Astrocyte (in vitro differentiated cells and primary cell): ENCODE measurements around the gene TMPRSS9. TPM values are rescaled to one million over a fixed set of nuclear protein-coding genes. Genes with fewer than 3 reads are reported as not detected.

Experiments
- DNase-seq: peaks from one replicate; pipeline ENCODE4 v3.0.0-alpha.2; 2010; ENCODE audit warnings: low read depth
- FAIRE-seq: peaks from 2 replicates; lab custom pipeline; 2011; peaks lifted over from hg19 to GRCh38; lab: Jason Lieb, UNC
- H2AFZ ChIP-seq: 2 replicates; pipeline ENCODE4 v1.6.0; 2012; ENCODE audit warnings: low read depth, low read length, inconsistent platforms
- H3K27ac ChIP-seq: 2 replicates; pipeline ENCODE4 v1.5.1; 2011; ENCODE audit warnings: low read depth, low read length, inconsistent platforms
- H3K27me3 ChIP-seq: 2 replicates; pipeline ENCODE4 v1.6.0; 2011; ENCODE audit warnings: low read length, inconsistent platforms; ENCODE audit not compliant: insufficient read depth
- H3K36me3 ChIP-seq: 2 replicates; pipeline ENCODE4 v1.5.1; 2011; ENCODE audit warnings: low read length, inconsistent platforms; ENCODE audit not compliant: insufficient read depth
- H3K4me1 ChIP-seq: 2 replicates; pipeline ENCODE4 v1.5.1; 2011; ENCODE audit warnings: low read length, inconsistent platforms; ENCODE audit not compliant: insufficient read depth
- H3K4me2 ChIP-seq: 2 replicates; pipeline ENCODE4 v1.6.0; 2012; ENCODE audit warnings: low read length, inconsistent platforms
- H3K4me3 ChIP-seq: 2 replicates; pipeline ENCODE4 v1.5.1; 2011; ENCODE audit warnings: low read depth, mild to moderate bottlenecking, low read length, inconsistent platforms; ENCODE audit not compliant: insufficient read depth
- H3K79me2 ChIP-seq: 2 replicates; pipeline ENCODE4 v1.6.0; 2012; ENCODE audit warnings: mild to moderate bottlenecking, low read length, inconsistent platforms; ENCODE audit not compliant: insufficient read depth
- H3K9ac ChIP-seq: 2 replicates; pipeline ENCODE4 v1.6.0; 2012; ENCODE audit warnings: mild to moderate bottlenecking, low read length, inconsistent platforms
- H3K9me3 ChIP-seq: 2 replicates; pipeline ENCODE4 v1.5.1; 2012; ENCODE audit warnings: low read depth, mild to moderate bottlenecking, low read length, inconsistent platforms; ENCODE audit not compliant: insufficient read depth
- H4K20me1 ChIP-seq: 2 replicates; pipeline ENCODE4 v1.6.0; 2012; ENCODE audit warnings: low read length, inconsistent platforms; ENCODE audit not compliant: insufficient read depth
- H3K27ac Mint-ChIP-seq: one replicate; pipeline ENCODE4 v1.8.0; 2021; ENCODE audit warnings: mild to moderate bottlenecking, mixed read lengths; ENCODE audit not compliant: unreplicated experiment
- H3K27me3 Mint-ChIP-seq: one replicate; pipeline ENCODE4 v1.8.0; 2021; ENCODE audit warnings: low read depth, mixed read lengths; ENCODE audit not compliant: unreplicated experiment
- H3K36me3 Mint-ChIP-seq: one replicate; pipeline ENCODE4 v1.8.0; 2021; ENCODE audit warnings: low read depth, mixed read lengths; ENCODE audit not compliant: unreplicated experiment
- H3K4me1 Mint-ChIP-seq: one replicate; pipeline ENCODE4 v1.8.0; 2021; ENCODE audit warnings: low read depth, mixed read lengths; ENCODE audit not compliant: unreplicated experiment
- H3K4me3 Mint-ChIP-seq: one replicate; pipeline ENCODE4 v1.8.0; 2021; ENCODE audit warnings: mild to moderate bottlenecking, moderate library complexity, mixed read lengths; ENCODE audit not compliant: unreplicated experiment
- H3K9me3 Mint-ChIP-seq: one replicate; pipeline ENCODE4 v1.8.0; 2021; ENCODE audit warnings: mild to moderate bottlenecking, mixed read lengths; ENCODE audit not compliant: unreplicated experiment
- CTCF ChIP-seq: IDR thresholded peaks from 2 replicates; pipeline ENCODE4 v1.5.1; 2011; ENCODE audit warnings: low read depth, mild to moderate bottlenecking, inconsistent platforms, low read length, moderate library complexity; ENCODE audit not compliant: insufficient read depth
- EZH2 ChIP-seq: IDR thresholded peaks from 2 replicates; pipeline ENCODE4 v1.6.1; 2012; ENCODE audit warnings: mild to moderate bottlenecking, low read length, inconsistent platforms; ENCODE audit not compliant: insufficient read depth
- total RNA-seq: library from RNA; stranded (reverse); gene quantifications from 2 replicates; pipeline ENCODE4 v1.2.1, GENCODE V29; 2021

The TMPRSS9 gene
- total RNA-seq, 1 donor from 2014 or later, result 0.16 TPM

- Mint-ChIP-seq H3K27me3 (peaks cover 19% of the 10 kb centered on the region), H3K4me1 (no peaks in the 10 kb centered on the region), H3K9me3 (peaks cover 3% of the 10 kb centered on the region), H3K4me3 (no peak overlapping the region), H3K27ac (no peak overlapping the region), H3K36me3 (peaks cover 3% of the 10 kb centered on the region)
- Histone ChIP-seq H3K9ac (no peak overlapping the region), H3K4me1 (peaks cover 6% of the 10 kb centered on the region), H2AFZ (no peak overlapping the region), H3K27ac (no peak overlapping the region), H3K36me3 (no peaks in the 10 kb centered on the region), H3K27me3 (no peaks in the 10 kb centered on the region), H3K9me3 (no peaks in the 10 kb centered on the region), H3K4me2 (no peak overlapping the region), H3K79me2 (no peaks in the 10 kb centered on the region), H4K20me1 (no peaks in the 10 kb centered on the region), H3K4me3 (no peak overlapping the region)
- no peak for TF ChIP-seq EZH2
- DNase-seq (no peak), FAIRE-seq (no peak)
Measured at GRCh38 chr19:2371656-2372055, 11.6 kb downstream of the TMPRSS9 start.

- FAIRE-seq (no peak), DNase-seq (no peak)
- H3K4me3 ChIP-seq, result no peak overlapping the region
- no peak overlapping the region for H3K27ac ChIP-seq
- no peak overlapping the region for H3K4me2 ChIP-seq
- H3K9me3 ChIP-seq, result no peaks in the 10 kb centered on the region
- H2AFZ ChIP-seq, result no peak overlapping the region
- H3K9me3 Mint-ChIP-seq, result peaks cover 5% of the 10 kb centered on the region
- TF ChIP-seq CTCF (no peak), EZH2 (no peak)
- H3K27ac Mint-ChIP-seq, result no peak overlapping the region
- no peaks in the 10 kb centered on the region for H3K36me3 ChIP-seq
- no peaks in the 10 kb centered on the region for H3K27me3 ChIP-seq
- no peaks in the 10 kb centered on the region for H3K79me2 ChIP-seq
- H3K4me1 ChIP-seq, result peaks cover 6% of the 10 kb centered on the region
- no peaks in the 10 kb centered on the region for H4K20me1 ChIP-seq
- H3K36me3 Mint-ChIP-seq, result peaks cover 3% of the 10 kb centered on the region
- H3K4me1 Mint-ChIP-seq, result no peaks in the 10 kb centered on the region
- no peak overlapping the region for H3K4me3 Mint-ChIP-seq
- peaks cover 19% of the 10 kb centered on the region for H3K27me3 Mint-ChIP-seq
- H3K9ac ChIP-seq, result no peak overlapping the region
Measured at GRCh38 chr19:2372076-2372612, 12.1 kb downstream of the TMPRSS9 start.

GRCh38 chr19:2374808-2375207, 14.7 kb downstream of the TMPRSS9 start:
- no peak overlapping the region for H3K27ac ChIP-seq
- H2AFZ ChIP-seq, result no peak overlapping the region
- peaks cover 12% of the 10 kb centered on the region for H3K9me3 Mint-ChIP-seq
- H3K79me2 ChIP-seq, result no peaks in the 10 kb centered on the region
- no peaks in the 10 kb centered on the region for H3K36me3 ChIP-seq
- H3K27ac Mint-ChIP-seq, result no peak overlapping the region
- H3K27me3 Mint-ChIP-seq, result peaks cover 12% of the 10 kb centered on the region
- no peak overlapping the region for H3K4me3 Mint-ChIP-seq
- FAIRE-seq, result no peak
- TF ChIP-seq EZH2, result no peak
- no peak for TF ChIP-seq CTCF
- H3K4me2 ChIP-seq, result no peak overlapping the region
- H3K9ac ChIP-seq, result no peak overlapping the region
- no peak overlapping the region for H3K4me3 ChIP-seq
- peaks cover 6% of the 10 kb centered on the region for H3K4me1 ChIP-seq
- no peaks in the 10 kb centered on the region for H4K20me1 ChIP-seq
- H3K36me3 Mint-ChIP-seq, result peaks cover 2% of the 10 kb centered on the region
- no peaks in the 10 kb centered on the region for H3K9me3 ChIP-seq
- no peaks in the 10 kb centered on the region for H3K27me3 ChIP-seq
- H3K4me1 Mint-ChIP-seq, result no peaks in the 10 kb centered on the region
- DNase-seq, result no peak
